IPS-20b (cell line): Measurements from ENCODE around the gene LMO2.

Experiments used
- H3K27ac ChIP-seq: one replicate; pipeline ENCODE4 v1.5.1; 2013; ENCODE audit warnings: low read length
- H3K27me3 ChIP-seq: 2 replicates; pipeline ENCODE4 v1.6.1; 2013; ENCODE audit warnings: mild to moderate bottlenecking, low read length, inconsistent platforms; ENCODE audit not compliant: insufficient read depth
- H3K36me3 ChIP-seq: 2 replicates; pipeline ENCODE4 v1.6.1; 2013; ENCODE audit warnings: low read depth, mild to moderate bottlenecking, inconsistent platforms, low read length, moderate library complexity; ENCODE audit not compliant: insufficient read depth
- H3K4me1 ChIP-seq: 2 replicates; pipeline ENCODE4 v1.6.1; 2013; ENCODE audit warnings: mild to moderate bottlenecking, control low read depth, inconsistent platforms, low read length, moderate library complexity; ENCODE audit not compliant: insufficient read depth
- H3K4me3 ChIP-seq: 2 replicates; pipeline ENCODE4 v1.5.1; 2013; ENCODE audit warnings: mild to moderate bottlenecking, low read length, inconsistent platforms
- H3K9ac ChIP-seq: 2 replicates; pipeline ENCODE4 v1.6.1; 2013; ENCODE audit warnings: low read depth, mild to moderate bottlenecking, inconsistent platforms, low read length, moderate library complexity
- H3K9me3 ChIP-seq: 2 replicates; pipeline ENCODE4 v1.6.1; 2013; ENCODE audit warnings: mild to moderate bottlenecking, low read depth, low read length, inconsistent platforms; ENCODE audit not compliant: insufficient read depth

The LMO2 gene

DNA sequence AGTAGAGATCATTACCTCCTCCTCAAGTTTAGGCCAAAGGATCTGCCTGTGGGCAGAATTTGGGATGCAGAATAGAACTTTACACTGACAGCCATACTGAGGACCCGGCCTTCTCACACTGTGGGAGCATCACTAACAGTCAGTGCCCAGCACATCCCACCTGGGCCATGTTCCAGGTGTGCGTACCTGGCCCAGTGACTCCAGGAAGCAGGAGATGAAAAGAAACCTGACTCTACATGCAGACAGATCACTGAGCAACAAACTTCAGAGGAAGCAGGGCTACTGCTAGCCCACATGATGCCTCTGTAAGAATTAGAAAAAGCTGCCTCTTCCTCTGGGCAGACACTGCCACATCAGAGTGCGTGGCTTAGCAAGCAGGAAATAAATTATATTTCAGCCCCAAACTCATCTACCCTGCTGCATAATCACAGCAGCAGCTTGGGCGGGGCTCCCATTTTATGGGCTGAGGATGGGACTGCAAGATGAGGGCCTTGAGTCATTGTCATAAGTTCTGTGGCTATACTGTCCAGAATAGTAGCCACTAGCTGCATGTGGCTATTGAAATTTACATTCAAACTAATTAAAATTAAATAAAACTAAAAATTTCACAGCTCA is 6.0 kb upstream of the LMO2 start:
- Histone ChIP-seq H3K27ac (no peak overlapping the region), H3K36me3 (no peaks in the 10 kb centered on the region), H3K4me1 (no peaks in the 10 kb centered on the region), H3K27me3 (no peaks in the 10 kb centered on the region), H3K9ac (no peak overlapping the region), H3K9me3 (no peaks in the 10 kb centered on the region), H3K4me3 (no peak overlapping the region)

GRCh38 chr11:33896911-33897310 is 5.0 kb upstream of the LMO2 start:
- Histone ChIP-seq H3K9ac (no peak overlapping the region), H3K27me3 (no peaks in the 10 kb centered on the region), H3K4me3 (no peak overlapping the region), H3K27ac (no peak overlapping the region), H3K9me3 (no peaks in the 10 kb centered on the region), H3K36me3 (no peaks in the 10 kb centered on the region), H3K4me1 (no peaks in the 10 kb centered on the region)

GRCh38 chr11:33895752-33896137 is 3.9 kb upstream of the LMO2 start:
- H3K4me1 ChIP-seq: peaks cover 11% of the 10 kb centered on the region; the same call in 1 of the 2 replicates
- no peaks in the 10 kb centered on the region for H3K9me3 ChIP-seq
- H3K9ac ChIP-seq: no peak overlapping the region
- no peaks in the 10 kb centered on the region for H3K27me3 ChIP-seq
- no peaks in the 10 kb centered on the region for H3K36me3 ChIP-seq
- H3K27ac ChIP-seq: no peak overlapping the region
- H3K4me3 ChIP-seq: no peak overlapping the region

- no peak overlapping the region for H3K9ac ChIP-seq
- H3K27me3 ChIP-seq: no peaks in the 10 kb centered on the region
These were observed 2.5 kb upstream of the LMO2 start for GRCh38 chr11:33894398-33894746.

GRCh38 chr11:33893711-33894397 is 2.0 kb upstream of the LMO2 start:
- H3K27ac ChIP-seq: no peak overlapping the region
- no peaks in the 10 kb centered on the region for H3K27me3 ChIP-seq
- H3K9me3 ChIP-seq: no peaks in the 10 kb centered on the region
- peaks cover 11% of the 10 kb centered on the region; the same call in 1 of the 2 replicates for H3K4me1 ChIP-seq
- H3K4me3 ChIP-seq: no peak overlapping the region
- no peak overlapping the region for H3K9ac ChIP-seq
- H3K36me3 ChIP-seq: no peaks in the 10 kb centered on the region

More at GRCh38 chr11:33894398-33894746, 2.5 kb upstream of the LMO2 start:
- Histone ChIP-seq H3K36me3 (no peaks in the 10 kb centered on the region), H3K9me3 (no peaks in the 10 kb centered on the region), H3K4me1 (peaks cover 11% of the 10 kb centered on the region; the same call in 1 of the 2 replicates), H3K27ac (no peak overlapping the region), H3K4me3 (no peak overlapping the region)

DNA sequence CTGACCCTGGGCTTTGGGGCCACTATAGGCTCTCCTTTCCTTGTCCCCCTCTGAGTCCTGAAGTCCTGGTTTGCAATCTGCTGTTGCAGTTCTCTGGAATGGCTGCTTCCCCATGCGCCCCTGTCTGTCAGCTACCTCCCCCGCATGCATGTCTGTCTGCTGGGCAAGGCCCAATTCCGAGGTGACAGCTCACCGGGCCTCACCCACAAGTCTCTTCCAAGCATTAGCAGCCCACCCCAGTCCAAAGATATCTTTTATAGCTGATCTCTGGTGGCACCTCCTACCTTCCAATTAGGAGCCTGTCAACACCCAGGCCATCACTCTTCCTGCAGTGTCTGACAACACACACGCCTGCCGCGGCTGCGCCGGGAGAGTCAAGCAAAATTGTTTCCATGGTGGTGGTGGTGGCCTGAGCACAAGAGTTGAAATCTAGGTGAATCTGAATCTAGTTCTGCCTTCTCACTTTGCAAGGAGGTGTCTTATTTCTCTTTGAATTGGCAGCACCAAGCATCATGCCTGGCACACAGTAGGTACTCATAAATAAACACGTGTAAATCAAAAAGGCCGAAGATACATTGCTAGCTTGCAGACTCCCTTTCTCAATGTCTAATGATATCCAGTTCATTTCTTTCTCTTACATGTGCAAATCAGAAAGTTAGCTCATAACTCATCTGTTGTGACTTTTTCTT is 1.2 kb upstream of the LMO2 start:
- Histone ChIP-seq H3K4me1 (peaks cover 11% of the 10 kb centered on the region; the same call in 1 of the 2 replicates), H3K9me3 (no peaks in the 10 kb centered on the region), H3K27me3 (no peaks in the 10 kb centered on the region), H3K36me3 (no peaks in the 10 kb centered on the region), H3K4me3 (no peak overlapping the region), H3K27ac (no peak overlapping the region), H3K9ac (no peak overlapping the region)

DNA sequence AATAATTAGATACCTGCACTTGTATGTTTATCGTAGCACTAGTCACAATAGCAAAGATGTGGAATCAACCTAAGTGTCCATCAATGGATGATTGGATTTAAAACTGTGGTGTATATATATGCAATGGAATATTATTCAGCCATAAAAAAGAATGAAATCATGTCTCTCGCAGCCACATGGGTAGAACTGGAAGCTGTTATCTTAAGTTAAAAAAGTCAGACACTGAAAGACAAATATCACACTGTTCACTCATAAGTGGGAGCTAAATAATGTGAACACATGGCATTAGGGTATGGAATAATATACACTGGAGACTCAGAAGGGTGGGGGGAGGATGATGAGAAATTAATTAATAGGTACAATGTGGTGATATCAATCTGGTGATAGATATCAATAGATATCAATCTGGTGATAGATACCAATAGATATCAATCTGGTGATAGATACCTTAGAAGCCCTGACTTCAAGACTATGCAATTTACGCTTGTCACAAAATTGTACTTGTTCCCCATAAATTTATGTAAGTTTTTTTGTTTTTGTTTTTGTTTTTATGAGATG is 2.0 kb downstream of the LMO2 start:
- H3K9me3 ChIP-seq: no peaks in the 10 kb centered on the region
- no peak overlapping the region for H3K4me3 ChIP-seq
- no peak overlapping the region for H3K27ac ChIP-seq
- no peaks in the 10 kb centered on the region for H3K27me3 ChIP-seq
- no peaks in the 10 kb centered on the region for H3K36me3 ChIP-seq
- no peak overlapping the region for H3K9ac ChIP-seq
- peaks cover 11% of the 10 kb centered on the region; the same call in 1 of the 2 replicates for H3K4me1 ChIP-seq

DNA sequence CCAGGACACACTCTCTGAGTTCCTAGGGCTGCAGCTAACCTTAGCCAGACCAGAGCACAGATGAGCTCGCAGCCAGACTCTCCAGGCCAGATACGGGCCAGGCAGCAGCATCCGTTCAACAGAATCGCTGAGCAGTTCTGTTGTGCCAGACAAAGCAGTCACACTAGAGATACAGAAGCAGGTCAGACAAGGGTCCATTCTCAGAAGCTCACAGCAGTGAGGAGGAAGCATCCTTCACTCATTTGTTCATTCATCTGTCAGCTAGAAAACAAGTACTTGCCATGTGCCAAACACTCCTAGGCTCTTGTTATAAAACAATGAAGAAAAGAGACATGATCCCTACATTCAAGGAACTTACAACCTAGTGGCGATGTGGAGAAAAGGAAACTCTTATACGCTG is 2.6 kb downstream of the LMO2 start:
- Histone ChIP-seq H3K4me1 (peaks cover 11% of the 10 kb centered on the region; the same call in 1 of the 2 replicates), H3K36me3 (no peaks in the 10 kb centered on the region), H3K9me3 (no peaks in the 10 kb centered on the region), H3K4me3 (no peak overlapping the region), H3K9ac (no peak overlapping the region), H3K27me3 (no peaks in the 10 kb centered on the region), H3K27ac (no peak overlapping the region)

GRCh38 chr11:33887886-33888285 is 4.0 kb downstream of the LMO2 start:
- Histone ChIP-seq H3K9me3 (no peaks in the 10 kb centered on the region), H3K4me3 (no peak overlapping the region), H3K27ac (no peak overlapping the region), H3K9ac (no peak overlapping the region), H3K27me3 (no peaks in the 10 kb centered on the region), H3K4me1 (peaks cover 11% of the 10 kb centered on the region; the same call in 1 of the 2 replicates), H3K36me3 (no peaks in the 10 kb centered on the region)

GRCh38 chr11:33885338-33886005 is 6.4 kb downstream of the LMO2 start:
- Histone ChIP-seq H3K27ac (no peak overlapping the region), H3K36me3 (no peaks in the 10 kb centered on the region), H3K4me3 (no peak overlapping the region), H3K4me1 (no peaks in the 10 kb centered on the region), H3K9me3 (no peaks in the 10 kb centered on the region), H3K27me3 (no peaks in the 10 kb centered on the region), H3K9ac (no peak overlapping the region)

GRCh38 chr11:33884601-33885000 is 7.3 kb downstream of the LMO2 start:
- Histone ChIP-seq H3K36me3 (no peaks in the 10 kb centered on the region), H3K4me3 (no peak overlapping the region)

More at GRCh38 chr11:33884601-33885000, 7.3 kb downstream of the LMO2 start:
- Histone ChIP-seq H3K9me3 (no peaks in the 10 kb centered on the region), H3K9ac (no peak overlapping the region), H3K27me3 (no peaks in the 10 kb centered on the region), H3K4me1 (no peaks in the 10 kb centered on the region), H3K27ac (no peak overlapping the region)
